A673 (cell line): Measurements from ENCODE around the gene PLPP1. TPM values are rescaled to one million over a fixed set of nuclear protein-coding genes. Genes with fewer than 3 reads are reported as not detected.

ENCODE experiments used
- BruUV-seq: library from RNA; stranded (reverse); fragments of 400-500 nt; replicated peaks from 2 replicates; lab custom pipeline; 2021; lab: Mats Ljungman, UMichigan
- CTCF ChIA-PET: fragments of 300-600 bp; sonication (Branson Sonifier 250); formaldehyde crosslinking; loops from one replicate; lab custom pipeline; 2022; ENCODE audit warnings: antibody characterized with exemption; lab: Charles Lee
- POLR2A ChIA-PET: fragments of 300-600 bp; sonication (Branson Sonifier 250); formaldehyde crosslinking; loops from one replicate; lab custom pipeline; 2022; ENCODE audit warnings: antibody characterized with exemption; ENCODE audit not compliant: low non-redundant PET; lab: Charles Lee
- DNase-seq: peaks from one replicate; pipeline ENCODE4 v3.0.0-alpha.2; 2015; ENCODE audit warnings: low spot score
- H3K27ac ChIP-seq: fragments of 200-600 bp; sonication (generic); 2 replicates; pipeline ENCODE4 v1.5.1; 2016; ENCODE audit warnings: mixed run types, low read depth, mild to moderate bottlenecking, mixed read lengths, antibody characterized with exemption, low read length; ENCODE audit not compliant: poor library complexity, severe bottlenecking
- H3K27me3 ChIP-seq: fragments of 200-600 bp; sonication (generic); replicated peaks from 2 replicates; pipeline ENCODE4 v1.6.1; 2017; ENCODE audit warnings: mixed run types, low read depth, mild to moderate bottlenecking, mixed read lengths, antibody characterized with exemption, low read length; ENCODE audit not compliant: insufficient read depth, poor library complexity
- H3K36me3 ChIP-seq: fragments of 200-600 bp; sonication (generic); 2 replicates; pipeline ENCODE4 v1.6.1; 2016; ENCODE audit warnings: mixed run types, mild to moderate bottlenecking, mixed read lengths, antibody characterized with exemption, low read length; ENCODE audit not compliant: insufficient read depth, poor library complexity, severe bottlenecking
- H3K4me1 ChIP-seq: fragments of 200-600 bp; sonication (generic); 2 replicates; pipeline ENCODE4 v1.6.1; 2017; ENCODE audit warnings: mixed run types, mild to moderate bottlenecking, mixed read lengths, antibody characterized with exemption, low read length; ENCODE audit not compliant: insufficient read depth, poor library complexity, severe bottlenecking
- H3K4me3 ChIP-seq: fragments of 200-600 bp; sonication (generic); 2 replicates; pipeline ENCODE4 v1.5.1; 2016; ENCODE audit warnings: low read depth, mixed run types, mild to moderate bottlenecking, mixed read lengths, low read length; ENCODE audit not compliant: poor library complexity, severe bottlenecking
- H3K9me3 ChIP-seq: fragments of 200-600 bp; sonication (generic); 2 replicates; pipeline ENCODE4 v1.6.1; 2016; ENCODE audit warnings: mixed run types, low read depth, mild to moderate bottlenecking, mixed read lengths, antibody characterized with exemption, low read length; ENCODE audit not compliant: poor library complexity, severe bottlenecking
- EZH2 ChIP-seq: fragments of 200-600 bp; sonication (generic); IDR thresholded peaks from 2 replicates; pipeline ENCODE4 v1.6.1; 2017; ENCODE audit warnings: borderline replicate concordance, low read depth, mild to moderate bottlenecking, mixed read lengths, antibody characterized with exemption, low read length; ENCODE audit not compliant: poor library complexity, severe bottlenecking
- intact Hi-C: fragments of 100-400 bp; cut with micrococcal nuclease; formaldehyde crosslinking; loops from one replicate; pipeline ENCODE4 v1.10.0; 2022; ENCODE audit not compliant: unreplicated experiment
- total RNA-seq: library from RNA; stranded (reverse); gene quantifications from 2 replicates; pipeline ENCODE4 v1.2.3, GENCODE V29; 2021
- TF ChIP-seq, protein P1 (sequence below): fragments of 300-800, 200-600 bp; sonication (generic); conservative IDR thresholded peaks from 2 replicates; pipeline ENCODE4 v1.5.1; 2017; ENCODE audit warnings: low read depth, mild to moderate bottlenecking, antibody characterized with exemption, low read length, moderate library complexity, mixed read lengths

PLPP1 gene
- total RNA-seq, 1 experiment from 2014 or later = 6.7 TPM

DNA sequence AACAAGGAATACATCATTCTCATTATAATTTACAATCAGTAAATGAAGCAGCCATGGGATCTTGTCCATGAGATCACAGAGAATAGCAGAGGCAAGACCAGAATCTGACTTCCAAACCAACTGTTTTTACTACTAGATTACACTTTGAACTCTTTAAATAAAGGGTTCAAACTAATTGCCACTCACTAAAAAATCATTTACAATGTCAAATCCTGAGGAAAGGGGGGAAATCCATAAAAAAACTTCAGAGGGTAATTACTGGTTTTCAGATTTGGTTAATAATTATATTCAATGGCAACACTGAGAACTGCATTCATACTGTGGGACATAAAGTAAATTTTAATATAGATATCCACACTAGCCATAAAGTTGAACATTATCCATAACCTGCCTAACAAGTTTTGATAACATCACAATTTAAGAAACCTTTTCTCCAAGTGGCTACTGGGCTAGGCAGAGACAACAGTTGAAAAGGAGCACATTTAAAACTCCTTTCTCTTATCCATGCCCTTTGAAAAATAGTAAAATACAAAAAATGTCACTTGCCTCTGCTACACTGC lies 15.9 kb downstream of the PLPP1 start:
- no TSS peak for BruUV-seq
- no peak for TF ChIP-seq EZH2
- TF ChIP-seq, protein P1, sequence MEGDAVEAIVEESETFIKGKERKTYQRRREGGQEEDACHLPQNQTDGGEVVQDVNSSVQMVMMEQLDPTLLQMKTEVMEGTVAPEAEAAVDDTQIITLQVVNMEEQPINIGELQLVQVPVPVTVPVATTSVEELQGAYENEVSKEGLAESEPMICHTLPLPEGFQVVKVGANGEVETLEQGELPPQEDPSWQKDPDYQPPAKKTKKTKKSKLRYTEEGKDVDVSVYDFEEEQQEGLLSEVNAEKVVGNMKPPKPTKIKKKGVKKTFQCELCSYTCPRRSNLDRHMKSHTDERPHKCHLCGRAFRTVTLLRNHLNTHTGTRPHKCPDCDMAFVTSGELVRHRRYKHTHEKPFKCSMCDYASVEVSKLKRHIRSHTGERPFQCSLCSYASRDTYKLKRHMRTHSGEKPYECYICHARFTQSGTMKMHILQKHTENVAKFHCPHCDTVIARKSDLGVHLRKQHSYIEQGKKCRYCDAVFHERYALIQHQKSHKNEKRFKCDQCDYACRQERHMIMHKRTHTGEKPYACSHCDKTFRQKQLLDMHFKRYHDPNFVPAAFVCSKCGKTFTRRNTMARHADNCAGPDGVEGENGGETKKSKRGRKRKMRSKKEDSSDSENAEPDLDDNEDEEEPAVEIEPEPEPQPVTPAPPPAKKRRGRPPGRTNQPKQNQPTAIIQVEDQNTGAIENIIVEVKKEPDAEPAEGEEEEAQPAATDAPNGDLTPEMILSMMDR = no peak
- H3K36me3 ChIP-seq = no peaks in the 10 kb centered on the region
- no peak for DNase-seq
- POLR2A ChIA-PET = no interaction called here
- H3K4me1 ChIP-seq = no peaks in the 10 kb centered on the region
- CTCF ChIA-PET = no interaction called here
- H3K4me3 ChIP-seq = no peak overlapping the region
- H3K27me3 ChIP-seq = no peaks in the 10 kb centered on the region
- no peak overlapping the region for H3K27ac ChIP-seq
- intact Hi-C loops = no loop called here
- no peaks in the 10 kb centered on the region for H3K9me3 ChIP-seq

GRCh38 chr5:55517804-55518203 lies 17.0 kb downstream of the PLPP1 start:
- CTCF ChIA-PET = no interaction called here
- H3K9me3 ChIP-seq = no peaks in the 10 kb centered on the region
- intact Hi-C loops = no loop called here
- no peak for TF ChIP-seq EZH2
- TF ChIP-seq, protein P1 = no peak
- no TSS peak for BruUV-seq
- no peak overlapping the region for H3K4me3 ChIP-seq
- no peak for DNase-seq
- H3K4me1 ChIP-seq = no peaks in the 10 kb centered on the region
- no peaks in the 10 kb centered on the region for H3K27me3 ChIP-seq
- H3K36me3 ChIP-seq = no peaks in the 10 kb centered on the region
- POLR2A ChIA-PET = no interaction called here
- H3K27ac ChIP-seq = no peak overlapping the region

GRCh38 chr5:55511010-55511409 lies 23.8 kb downstream of the PLPP1 start:
- H3K27ac ChIP-seq = no peak overlapping the region
- no peaks in the 10 kb centered on the region for H3K4me1 ChIP-seq
- TF ChIP-seq, protein P1 = no peak
- TF ChIP-seq EZH2 = no peak
- no TSS peak for BruUV-seq
- intact Hi-C loops = no loop called here
- no peaks in the 10 kb centered on the region for H3K27me3 ChIP-seq
- POLR2A ChIA-PET = no interaction called here
- H3K4me3 ChIP-seq = no peak overlapping the region
- no peak for DNase-seq
- CTCF ChIA-PET = no interaction called here
- no peaks in the 10 kb centered on the region for H3K9me3 ChIP-seq
- no peaks in the 10 kb centered on the region for H3K36me3 ChIP-seq
